Activated CD8-positive, alpha-beta memory T cell treated with anti-CD3 and anti-CD28 coated beads for 24 hours (primary cell): ENCODE results near the gene MDGA2.

Source experiments
- DNase-seq: peaks from one replicate; pipeline ENCODE4 v3.0.0-alpha.2; 2020

Gene MDGA2

GRCh38 chr14:46840944-46841720 is 834.3 kb downstream of the MDGA2 start:
- no peak for DNase-seq

GRCh38 chr14:46820291-46820690 is 855.1 kb downstream of the MDGA2 start:
- no peak for DNase-seq

DNA sequence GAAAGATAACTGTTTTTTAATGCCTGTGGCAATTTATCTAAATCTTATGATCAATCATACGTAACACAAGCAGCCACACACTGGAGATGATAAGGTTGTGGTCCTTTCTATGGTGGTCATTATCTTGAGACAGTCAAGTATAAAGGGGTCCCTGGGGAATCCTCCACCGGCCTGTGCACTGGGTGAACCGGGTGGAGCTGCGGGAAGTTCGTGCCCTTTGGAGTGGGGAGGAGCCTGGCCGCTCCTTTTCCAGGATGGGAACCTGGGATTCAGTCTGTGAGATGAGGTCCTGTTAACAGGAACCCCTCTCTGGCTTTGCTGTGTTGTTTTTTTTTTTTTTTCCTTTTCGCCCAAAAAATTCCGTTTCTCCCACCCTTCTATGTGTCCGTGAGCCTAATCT is 856.3 kb downstream of the MDGA2 start:
- DNase-seq = no peak

DNA sequence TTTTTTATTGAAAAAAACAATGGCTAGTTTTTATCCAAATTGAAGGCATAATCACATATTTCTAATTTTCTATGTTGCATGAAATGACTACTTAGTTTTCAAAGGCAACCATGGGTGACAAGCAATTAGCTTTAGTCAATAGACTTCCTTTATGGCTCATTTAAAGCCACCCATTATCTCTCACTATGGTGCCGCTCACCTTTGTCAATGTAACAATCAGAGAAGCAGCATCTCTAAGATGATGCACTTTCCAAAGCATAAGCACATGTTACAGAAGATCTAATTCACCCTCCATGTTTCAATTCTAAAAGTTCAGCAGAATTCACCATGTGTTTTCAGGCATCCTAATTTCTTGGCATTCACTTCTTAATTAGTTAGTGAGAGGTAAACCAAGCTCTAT is 857.3 kb downstream of the MDGA2 start:
- no peak for DNase-seq

DNA sequence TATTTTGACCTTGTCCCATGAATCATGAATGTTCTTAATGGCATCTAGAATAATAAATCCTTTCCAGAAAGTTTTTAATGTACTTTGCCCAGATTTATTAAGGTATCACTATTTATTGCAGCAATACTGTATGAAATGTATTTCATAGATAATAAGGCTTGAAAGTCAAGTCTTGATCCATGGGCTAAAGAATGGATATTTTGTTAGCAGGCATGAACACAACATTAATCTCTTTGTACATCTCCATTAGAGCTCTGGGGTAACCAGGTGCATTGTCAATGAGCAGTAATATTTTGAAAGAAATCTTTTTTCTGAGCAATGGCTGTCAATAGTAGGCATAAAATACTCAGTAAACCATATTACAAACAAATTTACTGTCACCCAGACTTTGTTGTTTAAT is 882.3 kb downstream of the MDGA2 start:
- DNase-seq = no peak
